LNCaP clone FGC (cell line): ENCODE results near the gene HAND1.

Source experiments
- DNase-seq: peaks from one replicate; pipeline ENCODE4 v3.0.0-alpha.2; 2011; ENCODE audit warnings: low read depth
- H3K4me3 ChIP-seq: 2 replicates; pipeline ENCODE4 v1.5.1; 2011; ENCODE audit warnings: mild to moderate bottlenecking, low read depth, low read length, control low read depth
- TF ChIP-seq, protein P1 (sequence below): IDR thresholded peaks from 2 replicates; pipeline ENCODE4 v1.5.1; 2012; ENCODE audit warnings: mild to moderate bottlenecking; ENCODE audit not compliant: control insufficient read depth, insufficient read depth; ENCODE audit errors: extremely low read depth

The HAND1 gene

GRCh38 chr5:154460172-154460571 is 17.9 kb downstream of the HAND1 start:
- H3K4me3 ChIP-seq = no peak overlapping the region
- TF ChIP-seq, protein P1, sequence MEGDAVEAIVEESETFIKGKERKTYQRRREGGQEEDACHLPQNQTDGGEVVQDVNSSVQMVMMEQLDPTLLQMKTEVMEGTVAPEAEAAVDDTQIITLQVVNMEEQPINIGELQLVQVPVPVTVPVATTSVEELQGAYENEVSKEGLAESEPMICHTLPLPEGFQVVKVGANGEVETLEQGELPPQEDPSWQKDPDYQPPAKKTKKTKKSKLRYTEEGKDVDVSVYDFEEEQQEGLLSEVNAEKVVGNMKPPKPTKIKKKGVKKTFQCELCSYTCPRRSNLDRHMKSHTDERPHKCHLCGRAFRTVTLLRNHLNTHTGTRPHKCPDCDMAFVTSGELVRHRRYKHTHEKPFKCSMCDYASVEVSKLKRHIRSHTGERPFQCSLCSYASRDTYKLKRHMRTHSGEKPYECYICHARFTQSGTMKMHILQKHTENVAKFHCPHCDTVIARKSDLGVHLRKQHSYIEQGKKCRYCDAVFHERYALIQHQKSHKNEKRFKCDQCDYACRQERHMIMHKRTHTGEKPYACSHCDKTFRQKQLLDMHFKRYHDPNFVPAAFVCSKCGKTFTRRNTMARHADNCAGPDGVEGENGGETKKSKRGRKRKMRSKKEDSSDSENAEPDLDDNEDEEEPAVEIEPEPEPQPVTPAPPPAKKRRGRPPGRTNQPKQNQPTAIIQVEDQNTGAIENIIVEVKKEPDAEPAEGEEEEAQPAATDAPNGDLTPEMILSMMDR = no peak
- DNase-seq = no peak

DNA sequence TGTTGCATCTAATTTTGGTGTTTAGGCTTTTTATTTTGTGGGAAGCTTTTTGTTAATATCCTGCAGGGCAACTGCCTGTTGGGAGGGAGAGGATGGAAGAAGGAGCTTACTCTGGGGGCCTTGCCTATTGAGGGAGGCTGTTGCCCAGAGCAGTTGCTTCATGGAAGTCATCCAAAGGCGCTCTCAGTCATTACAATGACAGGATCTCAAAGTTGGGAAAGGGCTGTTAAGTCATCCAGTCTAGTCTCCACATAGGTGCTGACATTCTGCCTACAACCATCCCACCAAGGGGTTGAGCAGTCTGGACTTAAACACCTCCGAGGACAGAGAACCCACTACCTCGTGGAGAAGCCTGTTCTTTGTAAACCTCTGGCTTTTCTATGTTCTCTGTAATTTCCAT is 19.0 kb downstream of the HAND1 start:
- no peak overlapping the region for H3K4me3 ChIP-seq
- DNase-seq = no peak
- TF ChIP-seq, protein P1 = no peak

DNA sequence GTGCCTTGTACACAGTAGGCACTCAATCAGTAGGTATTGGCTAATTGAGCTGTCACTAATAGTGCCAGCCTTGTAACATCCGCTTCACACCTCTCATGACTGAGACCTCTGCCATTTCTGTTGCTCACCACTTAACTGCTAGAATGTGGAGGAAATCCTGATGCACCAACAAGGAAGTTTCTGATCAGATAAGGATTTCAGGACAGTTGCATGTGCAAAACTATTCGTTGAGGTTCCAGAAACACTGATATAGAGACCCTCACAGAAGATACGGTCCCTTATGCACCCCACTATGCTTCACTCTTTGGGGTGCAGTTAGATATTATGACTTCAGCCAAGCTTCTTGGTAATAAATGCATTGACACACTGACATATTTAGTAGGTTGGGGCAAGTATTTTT is 21.5 kb downstream of the HAND1 start:
- DNase-seq = no peak
- TF ChIP-seq, protein P1 = no peak
- no peak overlapping the region for H3K4me3 ChIP-seq

DNA sequence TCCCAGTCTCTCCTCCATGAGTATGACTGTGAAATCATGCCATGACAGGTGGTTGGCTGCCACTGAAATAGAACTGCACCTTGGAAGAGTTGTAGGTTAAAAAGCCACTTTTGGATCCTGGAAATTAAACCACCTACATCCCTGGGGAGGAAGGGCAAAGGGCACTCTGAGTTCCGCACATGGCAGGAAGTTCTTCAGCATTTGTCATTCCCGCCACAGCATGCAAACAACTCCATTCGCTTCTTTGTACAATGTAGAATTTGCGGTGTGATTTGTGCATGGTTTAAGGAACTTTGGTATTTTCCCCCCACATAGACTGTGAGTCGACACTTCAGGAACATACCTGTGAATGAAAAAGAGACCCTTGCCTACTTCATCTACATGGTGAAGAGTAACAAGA is 22.4 kb downstream of the HAND1 start:
- no peak for DNase-seq
- TF ChIP-seq, protein P1 = no peak
- H3K4me3 ChIP-seq = no peak overlapping the region

DNA sequence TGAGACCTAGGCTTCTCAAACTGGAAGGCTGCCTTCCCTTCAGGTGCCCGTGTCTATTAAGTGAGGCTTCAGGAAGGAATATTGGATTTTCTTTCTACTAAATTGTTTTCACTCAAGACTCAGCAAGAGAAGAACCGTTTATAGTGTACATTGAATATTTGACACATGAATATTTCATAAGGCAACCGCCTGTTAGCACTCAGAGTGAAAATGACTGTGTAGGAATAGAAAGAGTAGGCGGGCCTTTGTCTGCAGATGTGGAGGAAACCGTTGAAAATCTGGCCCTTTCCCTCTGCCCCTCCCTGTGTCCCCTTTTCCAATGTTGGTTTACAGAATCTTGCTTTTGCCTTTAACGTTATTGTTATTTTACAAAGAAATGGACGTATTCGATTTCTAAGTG is 26.1 kb downstream of the HAND1 start:
- DNase-seq = no peak
- TF ChIP-seq, protein P1 = no peak
- no peak overlapping the region for H3K4me3 ChIP-seq

DNA sequence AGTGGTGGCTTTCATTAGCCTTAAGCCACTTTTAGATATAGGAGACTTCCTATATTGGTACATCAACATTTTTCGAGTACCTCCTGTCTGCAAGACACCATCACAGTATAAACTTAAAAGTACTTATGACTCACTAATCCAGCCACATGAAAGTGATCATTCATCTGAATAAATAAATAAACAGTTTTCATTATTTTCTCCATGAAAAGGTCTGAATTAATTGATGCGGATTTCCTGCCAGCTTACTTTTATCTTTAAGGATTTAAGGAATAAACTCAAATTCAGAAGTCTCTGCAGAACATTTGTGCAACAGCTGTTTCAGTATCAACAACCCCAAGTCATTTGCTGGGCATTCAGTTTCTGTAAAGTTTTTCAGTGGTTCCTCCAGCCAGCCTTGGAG is 28.2 kb downstream of the HAND1 start:
- H3K4me3 ChIP-seq = no peak overlapping the region
- TF ChIP-seq, protein P1 = no peak
- DNase-seq = no peak

GRCh38 chr5:154447089-154447725 is 30.8 kb downstream of the HAND1 start:
- DNase-seq = no peak
- TF ChIP-seq, protein P1 = no peak
- peak overlapping the region; percentile 99 for H3K4me3 ChIP-seq
